ENCODE results near the gene NT5C.
"Not testable (repeated sequence)": the region's sequence is repeated elsewhere in the genome, so short reads cannot be mapped to it uniquely, and the experiment has no call there.

NT5C gene

GRCh38 chr17:75153780-75154194, 22.2 kb upstream of the NT5C start:
- no peaks in the 10 kb centered on the region for H3K27me3 Mint-ChIP-seq
- H3K9me3 Mint-ChIP-seq = no peaks in the 10 kb centered on the region
- peak in 1 of 2 donors; percentile 24 for DNase-seq (ENCODE audit: low spot score in 2 of 2)
- no peak for ATAC-seq (ENCODE audit: low read depth)
- H3K36me3 Mint-ChIP-seq = peaks cover 3% of the 10 kb centered on the region
- peak overlapping the region; percentile 89 for H3K27ac Mint-ChIP-seq
- peaks cover 24% of the 10 kb centered on the region for H3K4me1 Mint-ChIP-seq
- H3K4me3 Mint-ChIP-seq = peak overlapping the region; percentile 92

GRCh38 chr17:75152922-75153779, 21.6 kb upstream of the NT5C start:
- Mint-ChIP-seq H3K4me1 (peaks cover 26% of the 10 kb centered on the region), H3K4me3 (peak overlapping the region; percentile 92), H3K9me3 (no peaks in the 10 kb centered on the region), H3K27me3 (no peaks in the 10 kb centered on the region), H3K27ac (peak overlapping the region; percentile 89), H3K36me3 (peaks cover 6% of the 10 kb centered on the region)
- no peak for ATAC-seq (ENCODE audit: low read depth)
- DNase-seq (ENCODE audit: low spot score in 2 of 2) = no peak

GRCh38 chr17:75152523-75152921, 21.0 kb upstream of the NT5C start:
- Mint-ChIP-seq H3K27me3 (no peaks in the 10 kb centered on the region), H3K36me3 (peaks cover 6% of the 10 kb centered on the region), H3K4me3 (peak overlapping the region; percentile 92), H3K9me3 (no peaks in the 10 kb centered on the region), H3K4me1 (peaks cover 26% of the 10 kb centered on the region), H3K27ac (peak overlapping the region; percentile 89)
- DNase-seq (ENCODE audit: low spot score in 2 of 2) = no peak
- ATAC-seq (ENCODE audit: low read depth) = no peak

GRCh38 chr17:75151930-75152329, 20.4 kb upstream of the NT5C start:
- H3K27ac Mint-ChIP-seq = peak overlapping the region; percentile 89
- H3K36me3 Mint-ChIP-seq = peaks cover 11% of the 10 kb centered on the region
- no peak overlapping the region for H3K4me3 Mint-ChIP-seq
- H3K9me3 Mint-ChIP-seq = no peaks in the 10 kb centered on the region
- no peak for ATAC-seq (ENCODE audit: low read depth)
- no peak for DNase-seq (ENCODE audit: low spot score in 2 of 2)
- H3K4me1 Mint-ChIP-seq = peaks cover 28% of the 10 kb centered on the region
- H3K27me3 Mint-ChIP-seq = no peaks in the 10 kb centered on the region

- Mint-ChIP-seq H3K36me3 (peaks cover 20% of the 10 kb centered on the region), H3K27ac (peak overlapping the region; percentile 53), H3K4me1 (peaks cover 17% of the 10 kb centered on the region), H3K27me3 (no peaks in the 10 kb centered on the region), H3K4me3 (no peak overlapping the region), H3K9me3 (no peaks in the 10 kb centered on the region)
- ATAC-seq (ENCODE audit: low read depth) (no peak), DNase-seq (ENCODE audit: low spot score in 2 of 2) (no peak)
These were observed 16.5 kb upstream of the NT5C start for GRCh38 chr17:75147878-75148546.

GRCh38 chr17:75146592-75146991, 15.1 kb upstream of the NT5C start:
- ATAC-seq (ENCODE audit: low read depth) (no peak), DNase-seq (ENCODE audit: low spot score in 2 of 2) (no peak)
- no peaks in the 10 kb centered on the region for H3K27me3 Mint-ChIP-seq
- H3K27ac Mint-ChIP-seq = no peak overlapping the region
- H3K4me3 Mint-ChIP-seq = no peak overlapping the region
- H3K4me1 Mint-ChIP-seq = peaks cover 8% of the 10 kb centered on the region
- H3K36me3 Mint-ChIP-seq = peaks cover 20% of the 10 kb centered on the region
- no peaks in the 10 kb centered on the region for H3K9me3 Mint-ChIP-seq

GRCh38 chr17:75144816-75145512, 13.4 kb upstream of the NT5C start:
- no peaks in the 10 kb centered on the region for H3K27me3 Mint-ChIP-seq
- no peaks in the 10 kb centered on the region for H3K9me3 Mint-ChIP-seq
- no peak for ATAC-seq (ENCODE audit: low read depth)
- DNase-seq (ENCODE audit: low spot score in 2 of 2) = no peak
- peaks cover 22% of the 10 kb centered on the region for H3K36me3 Mint-ChIP-seq
- H3K4me1 Mint-ChIP-seq = peaks cover 10% of the 10 kb centered on the region
- no peak overlapping the region for H3K27ac Mint-ChIP-seq
- no peak overlapping the region for H3K4me3 Mint-ChIP-seq

- peaks cover 16% of the 10 kb centered on the region for H3K36me3 Mint-ChIP-seq
- H3K4me3 Mint-ChIP-seq = no peak overlapping the region
- DNase-seq (ENCODE audit: low spot score in 2 of 2) (no peak), ATAC-seq (ENCODE audit: low read depth) (no peak)
- H3K27ac Mint-ChIP-seq = no peak overlapping the region
- peaks cover 6% of the 10 kb centered on the region for H3K4me1 Mint-ChIP-seq
- H3K27me3 Mint-ChIP-seq = no peaks in the 10 kb centered on the region
- no peaks in the 10 kb centered on the region for H3K9me3 Mint-ChIP-seq
These were observed 10.9 kb upstream of the NT5C start for GRCh38 chr17:75142236-75142971.

- Mint-ChIP-seq H3K27ac (no peak overlapping the region), H3K36me3 (peaks cover 2% of the 10 kb centered on the region), H3K9me3 (no peaks in the 10 kb centered on the region), H3K4me1 (peaks cover 4% of the 10 kb centered on the region), H3K4me3 (no peak overlapping the region), H3K27me3 (no peaks in the 10 kb centered on the region)
- DNase-seq (ENCODE audit: low spot score in 2 of 2) (no peak), ATAC-seq (ENCODE audit: low read depth) (no peak)
These were observed 7.0 kb upstream of the NT5C start for GRCh38 chr17:75138519-75138918.

GRCh38 chr17:75137762-75138161, 6.2 kb upstream of the NT5C start:
- H3K4me3 Mint-ChIP-seq; DNase-seq (ENCODE audit: low spot score in 2 of 2); H3K4me1 Mint-ChIP-seq; H3K27me3 Mint-ChIP-seq; ATAC-seq (ENCODE audit: low read depth); H3K27ac Mint-ChIP-seq; H3K36me3 Mint-ChIP-seq; H3K9me3 Mint-ChIP-seq: not testable (repeated sequence)

GRCh38 chr17:75135946-75136345, 4.4 kb upstream of the NT5C start:
- ATAC-seq (ENCODE audit: low read depth) = no peak
- H3K4me3 Mint-ChIP-seq = no peak overlapping the region
- DNase-seq (ENCODE audit: low spot score in 2 of 2) = no peak
- peaks cover 2% of the 10 kb centered on the region for H3K4me1 Mint-ChIP-seq
- no peaks in the 10 kb centered on the region for H3K9me3 Mint-ChIP-seq
- no peak overlapping the region for H3K27ac Mint-ChIP-seq
- H3K27me3 Mint-ChIP-seq = no peaks in the 10 kb centered on the region
- H3K36me3 Mint-ChIP-seq = no peaks in the 10 kb centered on the region

- H3K9me3 Mint-ChIP-seq = no peaks in the 10 kb centered on the region
- no peak overlapping the region for H3K4me3 Mint-ChIP-seq
- DNase-seq (ENCODE audit: low spot score in 2 of 2) = no peak
- no peaks in the 10 kb centered on the region for H3K36me3 Mint-ChIP-seq
- no peak overlapping the region for H3K27ac Mint-ChIP-seq
- peaks cover 4% of the 10 kb centered on the region for H3K4me1 Mint-ChIP-seq
- no peaks in the 10 kb centered on the region for H3K27me3 Mint-ChIP-seq
- ATAC-seq (ENCODE audit: low read depth) = no peak
These were observed 3.9 kb upstream of the NT5C start for GRCh38 chr17:75135452-75135851.

GRCh38 chr17:75133607-75134347, 2.2 kb upstream of the NT5C start:
- not testable (repeated sequence) for H3K27me3 Mint-ChIP-seq; H3K27ac Mint-ChIP-seq; ATAC-seq (ENCODE audit: low read depth); H3K4me1 Mint-ChIP-seq; H3K36me3 Mint-ChIP-seq; H3K4me3 Mint-ChIP-seq; H3K9me3 Mint-ChIP-seq; DNase-seq (ENCODE audit: low spot score in 2 of 2)

Measured in memory B cell (primary cell).